Activated naive CD8-positive, alpha-beta T cell treated with anti-CD3 and anti-CD28 coated beads, Interleukin-2, amount 10 ng/mL, durations not matched to agents 7 days and 5 days (primary cell): ENCODE results near the gene SCUBE1. TPM values are rescaled to one million over a fixed set of nuclear protein-coding genes. Genes with fewer than 3 reads are reported as not detected.

Source experiments
- ATAC-seq: fragments of 150-1000 bp; cut with Tn5 transposase; one replicate; pipeline ENCODE4 v1.10.0; 2021; ENCODE audit warnings: low read depth, moderate library complexity
- POLR2A ChIA-PET: fragments of 350-600 bp; sonication (Branson Sonifier 250); formaldehyde crosslinking; loops from one replicate; lab custom pipeline; 2021; ENCODE audit warnings: antibody characterized with exemption; lab: Charles Lee
- DNase-seq: peaks from one replicate; pipeline ENCODE4 v3.0.0; 2021
- H3K27ac Mint-ChIP-seq: one replicate; pipeline ENCODE4 v1.8.0; 2022; ENCODE audit warnings: mild to moderate bottlenecking, mixed read lengths
- H3K27me3 Mint-ChIP-seq: one replicate; pipeline ENCODE4 v1.8.0; 2022; ENCODE audit warnings: mild to moderate bottlenecking, moderate library complexity, mixed read lengths
- H3K36me3 Mint-ChIP-seq: one replicate; pipeline ENCODE4 v1.8.0; 2021; ENCODE audit warnings: mild to moderate bottlenecking, mixed read lengths
- H3K4me1 Mint-ChIP-seq: one replicate; pipeline ENCODE4 v1.8.0; 2021; ENCODE audit warnings: mixed read lengths
- H3K4me3 Mint-ChIP-seq: one replicate; pipeline ENCODE4 v1.8.0; 2022; ENCODE audit warnings: mild to moderate bottlenecking, moderate library complexity, mixed read lengths
- H3K9me3 Mint-ChIP-seq: one replicate; pipeline ENCODE4 v1.8.0; 2021; ENCODE audit warnings: mixed read lengths
- total RNA-seq, 2 experiments: library from RNA; stranded (reverse); gene quantifications; one replicate each; pipeline ENCODE4 v1.2.3, GENCODE V29; 2021

SCUBE1 gene
- total RNA-seq = under 1 TPM; 0.03 to 0.20 TPM

DNA sequence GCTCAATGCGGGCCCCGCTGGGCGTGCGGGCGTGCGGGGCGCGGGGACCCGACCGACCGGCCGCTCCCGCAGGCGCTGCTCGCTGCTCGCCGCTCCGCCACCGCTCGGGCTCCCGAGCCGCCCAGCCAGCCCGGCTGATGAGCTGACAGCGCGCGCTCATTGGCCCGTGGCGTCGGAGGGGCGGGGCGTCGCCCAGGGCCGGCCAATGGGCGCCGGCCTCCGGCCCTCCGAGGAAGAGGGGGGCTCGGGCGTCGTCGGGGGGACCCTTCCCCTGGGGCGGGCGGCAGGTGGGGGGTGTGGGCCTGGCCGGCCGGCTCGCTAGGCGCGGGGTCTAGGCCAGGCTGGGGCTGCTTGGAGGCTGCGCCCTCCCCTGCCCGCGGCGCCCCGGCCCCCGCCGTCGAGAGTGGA is at the start of gene SCUBE1:
Gene SCUBE1 (minus strand): TSS at position 111 of the 408 bp plus-strand sequence. CDS start 111 bp downstream, outside the sequence.
- POLR2A ChIA-PET = no interaction called here
- Mint-ChIP-seq H3K36me3 (no peaks in the 10 kb centered on the region), H3K27ac (no peak within 1 kb of the TSS), H3K27me3 (peaks cover 43% of the 10 kb centered on the region), H3K4me3 (no peak within 1 kb of the TSS), H3K4me1 (peaks cover 4% of the 10 kb centered on the region), H3K9me3 (no peaks in the 10 kb centered on the region)
- DNase-seq (peak; percentile 57), ATAC-seq (peak; percentile 71)

DNA sequence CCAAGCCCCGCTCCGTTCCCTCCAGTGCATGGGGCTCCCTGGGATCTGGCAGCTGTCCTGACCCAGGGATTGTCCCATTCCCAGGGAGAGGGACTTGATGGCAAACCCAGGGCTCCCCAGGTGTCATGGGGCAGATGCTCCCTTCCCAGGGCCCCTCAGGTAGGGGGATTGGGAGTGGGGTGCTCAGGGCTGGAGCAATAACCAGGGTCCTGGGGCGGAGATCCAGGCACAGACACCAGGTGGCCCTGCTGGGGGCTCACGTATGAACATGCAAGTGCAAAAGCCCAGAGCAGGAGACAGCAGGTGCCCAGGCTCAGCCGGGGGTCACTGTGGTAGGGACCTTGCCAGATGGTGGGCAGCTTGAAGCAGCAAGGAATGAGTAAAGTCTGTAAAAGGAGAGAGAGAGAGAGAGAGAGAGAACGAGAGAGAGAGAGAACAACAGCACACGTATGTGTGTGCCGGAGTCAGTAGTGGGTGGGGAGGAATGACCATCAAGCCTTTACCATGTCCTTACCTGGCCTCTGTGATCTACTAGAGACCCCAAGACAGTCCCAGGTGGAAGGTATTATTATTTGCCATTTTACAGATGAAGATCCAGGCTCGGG is 49.3 kb upstream of the SCUBE1 start:
- POLR2A ChIA-PET = no interaction called here
- no peak for ATAC-seq
- H3K36me3 Mint-ChIP-seq = no peaks in the 10 kb centered on the region
- no peaks in the 10 kb centered on the region for H3K4me1 Mint-ChIP-seq
- no peak overlapping the region for H3K27ac Mint-ChIP-seq
- peaks cover 6% of the 10 kb centered on the region for H3K27me3 Mint-ChIP-seq
- no peak overlapping the region for H3K4me3 Mint-ChIP-seq
- DNase-seq = no peak
- no peaks in the 10 kb centered on the region for H3K9me3 Mint-ChIP-seq

DNA sequence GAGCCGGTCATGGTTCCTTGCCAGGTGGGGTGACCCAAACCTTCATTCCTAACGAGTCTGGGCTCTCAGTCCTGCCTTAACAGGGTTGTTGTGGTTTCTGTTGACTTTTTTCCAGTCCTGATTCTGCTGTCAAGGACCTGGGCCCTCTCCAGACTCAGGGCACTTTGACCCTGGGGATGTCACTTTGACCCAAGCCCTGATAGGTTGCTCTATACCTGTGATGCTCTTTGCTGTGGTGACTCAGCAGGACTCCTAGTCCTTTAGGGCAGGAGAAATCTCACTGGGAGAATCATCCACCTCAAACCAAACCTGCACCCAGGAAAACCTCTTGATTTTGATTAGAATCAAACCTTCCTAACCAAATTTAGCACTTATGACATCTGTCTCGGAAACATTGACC is 48.1 kb upstream of the SCUBE1 start:
- ATAC-seq (no peak), DNase-seq (no peak)
- no peaks in the 10 kb centered on the region for H3K4me1 Mint-ChIP-seq
- no peaks in the 10 kb centered on the region for H3K9me3 Mint-ChIP-seq
- POLR2A ChIA-PET = no interaction called here
- no peaks in the 10 kb centered on the region for H3K36me3 Mint-ChIP-seq
- no peak overlapping the region for H3K27ac Mint-ChIP-seq
- H3K27me3 Mint-ChIP-seq = peaks cover 12% of the 10 kb centered on the region
- H3K4me3 Mint-ChIP-seq = no peak overlapping the region

DNA sequence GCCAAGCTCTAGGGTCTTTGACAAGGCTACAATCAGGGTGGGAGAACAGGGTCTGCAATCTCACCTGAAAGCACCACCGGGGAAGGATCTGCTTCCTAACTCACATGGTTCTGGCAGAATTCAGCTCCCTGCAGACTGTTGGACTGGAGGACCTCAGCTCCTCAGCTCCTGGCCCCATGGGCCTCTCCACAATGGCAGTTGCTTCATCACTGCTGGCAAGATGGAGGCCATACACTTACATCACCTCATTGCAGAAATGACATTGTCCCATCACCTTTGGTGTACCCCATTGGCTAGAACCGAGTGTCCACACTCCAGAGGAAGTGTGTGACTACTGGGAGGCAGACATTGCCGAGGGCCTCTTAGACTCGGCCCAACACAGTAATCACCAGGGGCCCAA is 47.7 kb upstream of the SCUBE1 start:
- H3K4me3 Mint-ChIP-seq = no peak overlapping the region
- POLR2A ChIA-PET = no interaction called here
- no peak overlapping the region for H3K27ac Mint-ChIP-seq
- no peak for DNase-seq
- H3K27me3 Mint-ChIP-seq = peaks cover 16% of the 10 kb centered on the region
- H3K9me3 Mint-ChIP-seq = no peaks in the 10 kb centered on the region
- no peak for ATAC-seq
- H3K4me1 Mint-ChIP-seq = peaks cover 1% of the 10 kb centered on the region
- no peaks in the 10 kb centered on the region for H3K36me3 Mint-ChIP-seq

DNA sequence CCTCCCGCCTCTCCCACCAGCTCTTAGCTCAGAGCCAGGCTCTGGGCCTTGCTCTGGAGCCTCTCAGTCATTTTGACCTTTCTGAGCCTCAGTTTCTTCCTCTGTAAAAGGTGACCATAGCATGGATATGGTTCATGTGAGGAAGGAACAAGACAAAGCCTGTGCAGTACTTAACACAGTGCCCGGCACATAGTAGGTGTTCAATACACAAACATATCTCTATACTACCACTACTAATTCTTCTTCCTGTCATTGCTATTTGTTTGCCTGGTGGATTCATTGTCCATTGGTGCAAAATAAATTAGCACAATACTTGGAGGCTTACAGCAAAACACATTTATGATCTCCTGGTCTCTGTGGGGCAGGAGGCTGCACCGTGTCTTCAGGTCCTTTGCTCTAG is 47.0 kb upstream of the SCUBE1 start:
- H3K36me3 Mint-ChIP-seq = no peaks in the 10 kb centered on the region
- no peaks in the 10 kb centered on the region for H3K9me3 Mint-ChIP-seq
- no peak overlapping the region for H3K27ac Mint-ChIP-seq
- no peak overlapping the region for H3K4me3 Mint-ChIP-seq
- POLR2A ChIA-PET = no interaction called here
- ATAC-seq (no peak), DNase-seq (no peak)
- H3K27me3 Mint-ChIP-seq = peaks cover 18% of the 10 kb centered on the region
- H3K4me1 Mint-ChIP-seq = peaks cover 1% of the 10 kb centered on the region

DNA sequence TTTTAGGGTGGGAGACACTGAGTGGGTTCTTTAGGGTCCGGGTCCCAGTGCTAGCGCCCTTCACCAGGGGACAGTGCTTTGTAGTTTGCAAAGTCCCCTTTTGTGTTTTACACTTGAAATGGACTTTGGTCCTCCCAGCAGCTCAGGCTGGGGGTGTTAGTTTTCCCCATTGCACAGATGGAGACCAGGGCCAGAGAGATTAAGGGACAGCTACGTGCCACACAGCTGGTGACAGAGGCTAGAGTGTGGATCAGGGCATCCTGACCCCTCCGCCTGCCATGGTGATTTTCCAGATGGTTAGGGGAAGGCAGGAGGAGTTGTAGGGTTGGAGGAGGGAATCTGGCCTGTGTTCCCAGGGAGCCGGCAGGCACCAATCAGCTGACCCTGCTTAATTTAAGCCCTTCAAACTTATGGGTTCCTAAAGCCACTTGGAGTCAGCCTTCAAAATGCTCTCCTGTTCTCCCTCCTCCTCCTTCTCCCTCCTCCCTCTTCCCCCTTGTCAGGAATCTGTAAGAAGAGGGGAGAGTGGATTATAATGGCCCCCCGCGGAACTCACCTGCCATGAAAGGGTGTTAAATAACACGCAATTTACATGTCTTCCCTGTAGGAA is 46.2 kb upstream of the SCUBE1 start:
- no peak for ATAC-seq
- no peak for DNase-seq
- no peaks in the 10 kb centered on the region for H3K36me3 Mint-ChIP-seq
- no peak overlapping the region for H3K27ac Mint-ChIP-seq
- peaks cover 1% of the 10 kb centered on the region for H3K4me1 Mint-ChIP-seq
- H3K9me3 Mint-ChIP-seq = no peaks in the 10 kb centered on the region
- H3K27me3 Mint-ChIP-seq = peaks cover 18% of the 10 kb centered on the region
- H3K4me3 Mint-ChIP-seq = no peak overlapping the region
- POLR2A ChIA-PET = no interaction called here

DNA sequence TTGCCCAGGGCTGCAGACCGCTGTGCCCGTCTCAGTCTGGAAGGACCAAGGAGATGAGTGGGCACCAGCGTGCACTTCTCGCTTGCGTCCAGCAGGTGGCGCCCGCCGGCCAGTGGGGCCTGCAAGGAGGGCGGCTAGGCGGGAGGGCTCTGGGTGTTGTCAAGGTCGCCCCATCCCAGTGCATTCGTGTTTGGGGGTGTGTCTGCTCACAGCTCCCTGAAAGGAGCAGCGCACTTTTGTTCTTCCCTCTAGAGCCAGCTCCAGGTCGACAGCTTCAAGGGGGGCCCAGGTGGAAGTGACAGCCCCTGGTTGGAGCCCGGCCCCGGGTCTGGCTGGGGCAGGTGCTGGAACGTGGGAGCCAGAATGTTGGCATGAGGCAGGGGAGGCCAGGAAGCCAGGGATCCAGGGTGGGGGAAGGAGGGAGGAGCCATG is 45.3 kb upstream of the SCUBE1 start:
- Mint-ChIP-seq H3K36me3 (no peaks in the 10 kb centered on the region), H3K9me3 (no peaks in the 10 kb centered on the region), H3K4me1 (peaks cover 1% of the 10 kb centered on the region), H3K27ac (no peak overlapping the region), H3K27me3 (peaks cover 18% of the 10 kb centered on the region), H3K4me3 (no peak overlapping the region)
- DNase-seq (peak; percentile 85), ATAC-seq (peak; percentile 64)
- POLR2A ChIA-PET = no interaction called here

DNA sequence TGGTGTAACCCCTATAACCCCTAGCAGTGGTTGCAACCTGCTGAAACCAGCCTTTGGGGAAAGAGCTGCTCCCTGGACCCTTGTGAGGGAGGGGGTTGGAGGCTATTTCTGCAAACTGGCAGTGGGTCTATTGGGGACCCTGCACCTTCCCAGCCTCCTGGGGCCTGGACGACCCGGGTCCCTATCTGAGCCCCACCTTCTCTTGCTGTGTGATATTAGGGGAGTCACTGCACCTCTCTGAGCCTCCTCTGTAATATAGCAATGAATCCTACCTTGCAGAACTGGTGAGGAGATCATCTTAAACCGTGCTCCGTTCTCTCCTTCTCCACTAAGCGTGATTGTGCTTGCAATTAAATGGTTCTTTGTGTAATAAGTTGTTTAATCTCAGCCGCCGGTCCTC is 44.6 kb upstream of the SCUBE1 start:
- no peak for ATAC-seq
- no peak overlapping the region for H3K27ac Mint-ChIP-seq
- H3K4me1 Mint-ChIP-seq = peaks cover 1% of the 10 kb centered on the region
- H3K36me3 Mint-ChIP-seq = no peaks in the 10 kb centered on the region
- no peak for DNase-seq
- no peaks in the 10 kb centered on the region for H3K9me3 Mint-ChIP-seq
- POLR2A ChIA-PET = no interaction called here
- peaks cover 22% of the 10 kb centered on the region for H3K27me3 Mint-ChIP-seq
- no peak overlapping the region for H3K4me3 Mint-ChIP-seq

DNA sequence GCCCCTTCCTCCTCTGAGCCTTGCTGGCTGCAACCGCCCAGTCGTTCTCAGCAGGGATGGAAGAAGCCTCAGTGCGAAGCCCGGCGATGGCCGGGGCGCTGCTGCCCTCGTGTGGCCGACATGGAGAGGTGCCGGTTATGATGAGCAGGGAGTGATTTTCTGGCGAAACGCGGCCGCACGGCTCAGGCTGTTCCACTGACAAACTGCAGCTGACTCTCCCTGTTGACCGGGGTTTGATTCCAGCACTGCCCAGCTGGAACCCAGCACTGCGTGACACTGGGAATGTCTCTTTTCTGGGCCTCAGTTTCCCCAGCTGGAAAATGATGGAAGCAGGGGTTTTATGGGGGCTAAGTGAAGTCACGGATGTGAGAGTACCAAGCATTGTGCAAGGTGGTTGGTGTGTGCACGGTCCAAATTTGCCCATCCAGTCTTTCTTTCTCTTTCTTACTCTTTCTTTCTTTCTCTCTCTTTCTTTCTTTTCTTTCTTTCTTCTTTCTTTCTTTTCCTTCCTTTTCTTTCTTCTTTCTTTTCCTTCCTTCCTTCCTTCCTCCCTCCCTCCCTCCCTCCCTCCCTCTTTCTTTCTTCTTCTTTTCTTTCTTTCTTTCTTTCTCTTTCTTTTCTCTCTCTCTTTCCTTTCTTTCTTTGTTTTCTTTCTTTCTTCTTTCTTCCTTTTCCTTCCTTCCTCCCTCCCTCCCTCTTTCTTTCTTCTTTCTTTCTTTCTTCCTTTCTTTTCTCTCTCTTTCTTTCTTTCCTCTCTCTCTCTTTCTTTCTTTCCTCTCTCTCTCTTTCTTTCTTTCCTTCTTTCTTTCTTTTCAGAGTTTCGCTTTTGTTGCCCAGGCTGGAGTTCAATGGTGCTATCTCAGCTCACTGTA is 42.8 kb upstream of the SCUBE1 start:
- no peak overlapping the region for H3K4me3 Mint-ChIP-seq
- ATAC-seq (peak; percentile 85), DNase-seq (peak; percentile 85)
- H3K27ac Mint-ChIP-seq = no peak overlapping the region
- H3K4me1 Mint-ChIP-seq = peaks cover 8% of the 10 kb centered on the region
- no peaks in the 10 kb centered on the region for H3K9me3 Mint-ChIP-seq
- H3K27me3 Mint-ChIP-seq = peaks cover 34% of the 10 kb centered on the region
- no peaks in the 10 kb centered on the region for H3K36me3 Mint-ChIP-seq
- POLR2A ChIA-PET = no interaction called here

DNA sequence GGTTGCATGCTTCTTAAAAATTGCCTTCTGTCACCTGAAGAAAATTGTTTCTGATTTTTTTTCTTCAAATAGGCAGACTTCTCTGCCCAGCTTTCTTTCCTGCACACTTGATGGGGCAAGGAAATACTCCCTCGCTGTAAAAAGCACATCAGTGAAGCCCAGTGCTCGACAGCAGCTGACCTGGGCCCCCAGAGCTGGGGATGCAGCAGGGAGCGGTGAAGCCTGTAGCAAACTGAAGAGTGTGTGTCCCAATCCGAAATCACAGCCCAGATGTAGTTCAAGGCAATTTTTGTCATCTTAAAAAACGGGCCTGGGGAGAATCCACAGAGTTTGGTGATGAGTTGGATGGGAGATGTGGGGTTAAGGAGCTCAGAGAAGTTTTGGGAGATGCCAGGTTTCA is 41.7 kb upstream of the SCUBE1 start:
- H3K27me3 Mint-ChIP-seq = peaks cover 44% of the 10 kb centered on the region
- ATAC-seq = no peak

DNA sequence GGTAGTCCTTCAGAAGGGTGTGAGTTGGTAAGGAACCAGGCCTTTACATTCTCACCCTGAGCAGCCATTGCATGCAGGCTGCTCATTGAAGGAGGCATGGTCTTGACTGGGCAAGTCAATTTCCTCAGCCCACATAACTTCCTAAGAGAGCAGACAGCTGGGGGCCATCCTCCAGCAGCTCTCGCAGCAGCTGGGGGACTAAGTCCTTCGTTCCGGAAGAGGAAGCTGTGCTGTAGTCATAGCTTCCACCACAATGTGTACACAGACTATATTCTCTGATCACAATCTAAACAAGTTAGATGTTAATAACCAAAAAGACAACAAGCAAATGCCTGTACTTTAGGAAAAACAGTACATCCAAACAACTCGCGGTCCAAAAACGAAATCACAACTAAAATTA is 38.5 kb upstream of the SCUBE1 start:
- no peak overlapping the region for H3K4me3 Mint-ChIP-seq
- H3K4me1 Mint-ChIP-seq = peaks cover 28% of the 10 kb centered on the region
- DNase-seq = no peak
- H3K27me3 Mint-ChIP-seq = peaks cover 63% of the 10 kb centered on the region
- H3K9me3 Mint-ChIP-seq = no peaks in the 10 kb centered on the region
- POLR2A ChIA-PET = no interaction called here
- no peaks in the 10 kb centered on the region for H3K36me3 Mint-ChIP-seq
- no peak overlapping the region for H3K27ac Mint-ChIP-seq
- ATAC-seq = peak; percentile 40

More for the DNA sequence above, 41.7 kb upstream of the SCUBE1 start:
- no peak for DNase-seq
- POLR2A ChIA-PET = no interaction called here
- H3K27ac Mint-ChIP-seq = no peak overlapping the region
- no peaks in the 10 kb centered on the region for H3K9me3 Mint-ChIP-seq
- H3K4me1 Mint-ChIP-seq = peaks cover 8% of the 10 kb centered on the region
- no peak overlapping the region for H3K4me3 Mint-ChIP-seq
- H3K36me3 Mint-ChIP-seq = no peaks in the 10 kb centered on the region

DNA sequence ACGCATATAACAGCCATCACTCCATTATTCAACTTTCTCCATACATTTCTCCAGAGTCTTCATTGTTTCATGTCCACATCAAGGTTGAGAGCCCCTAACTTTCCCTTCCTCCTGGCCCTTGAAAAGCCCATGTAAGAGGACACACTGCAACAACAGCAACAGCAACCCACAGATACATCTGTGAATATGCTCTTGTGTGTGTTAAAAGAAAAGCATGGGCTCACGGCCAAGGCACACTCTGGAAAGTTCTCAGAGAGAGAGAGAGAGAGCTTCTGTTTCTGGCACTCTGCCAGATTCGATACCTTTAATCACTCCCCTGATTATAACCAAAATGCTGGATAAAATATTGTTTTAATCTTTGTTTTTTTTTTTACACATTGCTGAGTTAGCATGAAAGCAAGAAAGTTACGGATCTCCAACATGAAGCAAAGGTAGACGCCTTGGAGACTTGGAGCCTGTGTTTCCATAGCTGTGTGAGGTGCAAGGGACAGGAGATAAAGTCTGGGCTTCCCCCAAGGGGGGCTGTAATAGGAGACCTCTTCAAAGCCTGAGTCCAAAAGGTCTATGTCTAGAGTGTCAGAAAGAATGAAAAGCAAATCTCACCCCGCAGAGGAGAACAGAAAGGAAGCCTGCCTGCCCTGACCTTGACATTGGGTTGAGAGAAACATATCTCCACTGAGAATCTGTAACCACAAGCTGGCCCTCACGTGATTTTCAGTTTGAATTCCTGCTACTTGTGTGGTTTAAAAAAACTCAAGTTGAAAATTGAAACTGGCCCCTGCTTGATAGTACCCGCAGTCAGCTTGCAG is 34.9 kb upstream of the SCUBE1 start:
- no peak for ATAC-seq
- peaks cover 31% of the 10 kb centered on the region for H3K4me1 Mint-ChIP-seq

DNA sequence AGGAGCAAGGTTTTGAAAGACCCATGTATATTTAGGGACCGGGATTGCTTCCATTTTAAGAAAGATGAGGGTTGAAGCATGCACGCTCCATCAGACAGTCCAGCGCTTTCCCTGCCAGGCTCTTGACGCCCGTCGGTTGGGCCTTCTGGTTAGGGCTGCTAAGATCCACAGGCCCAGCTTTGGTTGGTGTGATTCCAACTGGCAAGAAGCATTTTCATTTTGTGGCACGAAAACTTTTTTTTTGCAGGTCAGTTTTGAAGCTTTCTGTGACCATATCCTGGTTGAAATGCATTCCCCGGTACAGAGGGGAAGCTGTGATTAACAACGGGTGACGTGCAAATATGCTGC is 34.4 kb upstream of the SCUBE1 start:
- Mint-ChIP-seq H3K4me1 (peaks cover 31% of the 10 kb centered on the region), H3K27ac (no peak overlapping the region), H3K9me3 (no peaks in the 10 kb centered on the region), H3K36me3 (no peaks in the 10 kb centered on the region), H3K4me3 (peak overlapping the region; percentile 22), H3K27me3 (peaks cover 77% of the 10 kb centered on the region)
- POLR2A ChIA-PET = interaction anchor here (0.7 to 2.4 kb wide), 3 partner anchors 114 to 1046 kb away, joined by 3 to 8 read pairs (median 6); no protein-coding TSS in a partner anchor
- no peak for ATAC-seq
- DNase-seq = no peak

More for the DNA sequence above, 34.9 kb upstream of the SCUBE1 start:
- POLR2A ChIA-PET = interaction anchor here (0.7 to 2.4 kb wide), 3 partner anchors 28 to 190 kb away, joined by 6 to 8 read pairs (median 7); no protein-coding TSS in a partner anchor
- Mint-ChIP-seq H3K9me3 (no peaks in the 10 kb centered on the region), H3K27ac (no peak overlapping the region), H3K36me3 (no peaks in the 10 kb centered on the region), H3K27me3 (peaks cover 78% of the 10 kb centered on the region), H3K4me3 (peak overlapping the region; percentile 2)
- DNase-seq = no peak
